DOHH2 (cell line): ENCODE measurements around the gene ZNF865.

ENCODE experiments used
- EZH2phosphoT487 ChIP-seq: fragments of 200-600 bp; sonication (generic); IDR thresholded peaks from 2 replicates; pipeline ENCODE4 v1.6.1; 2017; ENCODE audit warnings: borderline replicate concordance, mild to moderate bottlenecking, antibody characterized with exemption, low read length, moderate library complexity, mixed read lengths
- TF ChIP-seq, protein P1 (sequence below): fragments of 200-600 bp; sonication (generic); IDR thresholded peaks from one replicate; pipeline ENCODE4 v1.5.1; 2014; ENCODE audit warnings: antibody characterized with exemption, mild to moderate bottlenecking, low read depth, low read length; ENCODE audit not compliant: poor library complexity, severe bottlenecking

DNA sequence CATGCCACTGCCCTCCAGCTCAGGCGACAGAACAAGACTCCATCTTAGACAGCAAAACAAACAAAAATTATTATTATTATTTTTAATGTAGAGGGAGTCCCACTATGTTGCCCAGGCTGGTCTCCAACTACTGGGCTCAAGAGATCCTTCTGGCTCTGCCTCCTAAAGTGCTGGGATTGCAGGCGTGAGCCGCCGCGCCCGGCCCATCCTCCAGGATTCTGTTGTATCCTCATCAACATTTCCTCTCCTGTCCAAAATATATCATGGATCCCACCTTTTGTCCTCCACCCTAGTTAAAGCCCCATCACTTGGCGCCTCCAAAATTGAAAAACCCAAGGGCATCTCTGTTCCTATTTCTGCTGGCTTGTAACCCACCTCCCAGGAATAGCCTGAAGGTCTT lies 17.7 kb downstream of the ZNF865 start:
- no peak for TF ChIP-seq EZH2phosphoT487
- TF ChIP-seq, protein P1, sequence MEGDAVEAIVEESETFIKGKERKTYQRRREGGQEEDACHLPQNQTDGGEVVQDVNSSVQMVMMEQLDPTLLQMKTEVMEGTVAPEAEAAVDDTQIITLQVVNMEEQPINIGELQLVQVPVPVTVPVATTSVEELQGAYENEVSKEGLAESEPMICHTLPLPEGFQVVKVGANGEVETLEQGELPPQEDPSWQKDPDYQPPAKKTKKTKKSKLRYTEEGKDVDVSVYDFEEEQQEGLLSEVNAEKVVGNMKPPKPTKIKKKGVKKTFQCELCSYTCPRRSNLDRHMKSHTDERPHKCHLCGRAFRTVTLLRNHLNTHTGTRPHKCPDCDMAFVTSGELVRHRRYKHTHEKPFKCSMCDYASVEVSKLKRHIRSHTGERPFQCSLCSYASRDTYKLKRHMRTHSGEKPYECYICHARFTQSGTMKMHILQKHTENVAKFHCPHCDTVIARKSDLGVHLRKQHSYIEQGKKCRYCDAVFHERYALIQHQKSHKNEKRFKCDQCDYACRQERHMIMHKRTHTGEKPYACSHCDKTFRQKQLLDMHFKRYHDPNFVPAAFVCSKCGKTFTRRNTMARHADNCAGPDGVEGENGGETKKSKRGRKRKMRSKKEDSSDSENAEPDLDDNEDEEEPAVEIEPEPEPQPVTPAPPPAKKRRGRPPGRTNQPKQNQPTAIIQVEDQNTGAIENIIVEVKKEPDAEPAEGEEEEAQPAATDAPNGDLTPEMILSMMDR = no peak
